GM19099 (cell line): ENCODE results near the gene ABCA6.

Experiments used
- POLR2A ChIP-seq: IDR thresholded peaks from 3 replicates; pipeline ENCODE4 v1.6.1; 2011; ENCODE audit warnings: low read depth; ENCODE audit not compliant: insufficient read length; ENCODE audit errors: extremely low read depth

ABCA6 gene

DNA sequence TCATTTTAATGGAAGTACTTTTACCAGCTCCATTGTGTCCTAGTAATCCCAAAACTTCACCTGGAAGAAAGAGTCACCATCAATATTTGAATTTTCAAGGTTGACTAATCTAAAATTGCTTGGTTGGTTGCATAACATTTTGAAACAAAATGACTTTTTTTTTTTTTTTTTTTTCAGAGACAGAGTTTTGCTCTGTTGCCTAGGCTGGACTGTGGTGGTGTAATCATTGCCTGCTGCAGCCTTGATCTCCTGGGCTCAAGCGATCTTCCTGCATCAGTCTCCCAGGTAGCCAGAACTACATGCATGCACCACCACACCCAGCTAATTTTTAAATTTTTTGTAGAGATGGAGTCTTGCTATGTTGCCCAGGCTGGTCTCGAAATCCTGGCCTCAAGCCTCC is 12.6 kb upstream of the ABCA6 start:
- TF ChIP-seq POLR2A = no peak

- TF ChIP-seq POLR2A = no peak
Measured at GRCh38 chr17:69150333-69150732, 8.6 kb upstream of the ABCA6 start.

DNA sequence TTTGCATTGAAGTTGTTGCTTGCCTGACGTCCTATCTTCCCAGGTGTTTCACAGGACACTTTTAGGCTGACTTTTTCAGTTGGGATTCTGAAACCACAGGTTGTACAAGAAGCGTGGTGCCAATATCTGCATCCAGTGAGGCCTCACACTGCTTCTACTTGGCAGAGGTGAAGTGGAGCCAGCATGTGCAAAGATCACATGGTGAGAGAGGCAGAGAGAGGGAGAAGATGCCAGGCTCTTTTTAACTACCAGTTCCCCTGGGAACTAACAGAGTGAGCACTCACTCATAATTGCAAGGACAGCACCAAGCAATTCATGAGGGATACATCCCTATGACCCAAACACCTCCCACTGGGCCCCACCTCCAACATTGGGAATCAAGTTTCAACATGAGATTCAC is 5.8 kb upstream of the ABCA6 start:
- TF ChIP-seq POLR2A = no peak

GRCh38 chr17:69144331-69145255 is 2.9 kb upstream of the ABCA6 start:
- no peak for TF ChIP-seq POLR2A

DNA sequence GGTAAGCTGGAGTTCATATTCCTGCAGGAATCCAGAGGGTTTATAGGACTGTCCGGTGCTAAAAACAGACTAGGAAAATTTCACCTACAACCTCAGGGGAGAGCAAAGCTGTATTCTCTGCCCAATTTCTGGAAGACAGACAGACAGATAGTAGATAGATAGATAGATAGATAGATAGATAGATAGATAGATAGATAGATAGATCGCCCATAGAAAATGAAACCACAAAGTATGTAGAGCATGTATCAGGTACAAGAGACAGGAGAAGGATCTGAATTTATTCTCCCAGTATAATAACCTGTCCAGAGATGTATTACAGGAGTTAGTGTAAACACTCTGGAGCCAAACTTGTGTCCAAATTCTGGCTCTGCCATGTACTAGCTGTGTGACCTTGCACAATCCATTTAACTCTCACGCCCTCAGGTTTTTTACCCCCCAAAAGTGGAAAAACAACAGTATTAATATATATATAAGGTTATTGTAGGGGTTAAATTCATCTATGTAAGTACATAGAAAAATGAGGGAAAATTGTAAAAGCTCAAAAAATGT is 2.1 kb upstream of the ABCA6 start:
- TF ChIP-seq POLR2A = no peak

- no peak for TF ChIP-seq POLR2A
Measured at GRCh38 chr17:69143151-69143550, 1.5 kb upstream of the ABCA6 start.

DNA sequence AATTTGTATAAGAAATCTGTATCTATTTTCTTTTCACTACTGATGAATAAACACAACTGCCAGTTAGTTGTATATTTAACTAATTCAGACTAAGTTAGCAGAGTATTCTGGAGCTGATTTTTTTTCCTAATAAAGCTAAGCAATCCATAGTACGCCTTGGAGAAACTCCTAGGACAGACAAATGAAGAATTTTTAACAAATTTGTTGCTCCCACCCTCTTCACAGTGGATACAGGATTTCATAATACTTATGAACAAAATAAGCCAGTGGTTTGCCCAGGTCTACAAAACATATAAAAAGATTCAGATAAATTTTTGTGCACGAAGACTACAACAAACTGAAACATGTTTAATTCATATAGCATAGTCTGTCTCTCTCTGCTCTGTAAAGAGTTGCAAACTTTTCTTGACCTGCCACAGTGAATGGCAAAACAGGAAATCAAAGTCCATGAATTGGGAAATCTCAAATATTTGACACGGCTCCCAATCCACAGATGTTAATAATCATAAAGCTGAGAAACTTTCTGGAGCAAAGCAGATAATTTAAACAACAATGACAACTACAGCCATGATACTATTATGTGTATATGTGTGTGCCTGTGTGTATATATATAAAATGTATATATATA is 594 bp upstream of the ABCA6 start:
- TF ChIP-seq POLR2A = no peak

- no peak for TF ChIP-seq POLR2A
Measured at GRCh38 chr17:69134112-69134511, 7.6 kb downstream of the ABCA6 start.

DNA sequence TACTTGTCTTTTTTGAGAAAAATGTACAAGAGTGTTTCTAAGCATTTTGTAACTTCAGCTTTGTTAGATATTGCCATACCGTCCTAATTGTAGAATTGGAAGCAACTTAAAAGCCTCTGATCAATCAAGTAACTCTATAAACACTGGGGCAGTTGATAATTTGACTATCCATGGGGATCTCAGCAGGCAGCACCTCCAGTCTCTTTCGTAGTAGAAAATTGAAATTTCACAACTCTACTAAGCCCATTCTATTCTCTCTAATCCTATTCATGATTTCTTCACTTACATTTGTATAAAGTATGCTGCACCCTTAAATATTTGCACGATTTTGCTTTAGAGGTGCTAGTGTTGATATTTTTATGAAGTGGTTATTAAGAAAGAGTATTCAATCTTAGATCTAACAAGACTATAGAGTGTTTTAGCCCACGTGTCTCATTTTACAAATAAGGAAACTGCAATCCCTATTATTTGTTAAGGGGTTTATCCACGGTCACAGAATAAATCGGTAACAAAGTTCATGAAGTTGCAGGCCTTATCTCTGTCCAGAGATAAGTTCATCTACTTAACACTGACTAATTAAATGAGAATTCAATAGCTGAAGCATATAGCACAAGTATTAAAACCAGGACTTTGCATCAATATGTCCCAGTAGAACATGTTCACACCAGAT is 10.9 kb downstream of the ABCA6 start:
- no peak for TF ChIP-seq POLR2A

DNA sequence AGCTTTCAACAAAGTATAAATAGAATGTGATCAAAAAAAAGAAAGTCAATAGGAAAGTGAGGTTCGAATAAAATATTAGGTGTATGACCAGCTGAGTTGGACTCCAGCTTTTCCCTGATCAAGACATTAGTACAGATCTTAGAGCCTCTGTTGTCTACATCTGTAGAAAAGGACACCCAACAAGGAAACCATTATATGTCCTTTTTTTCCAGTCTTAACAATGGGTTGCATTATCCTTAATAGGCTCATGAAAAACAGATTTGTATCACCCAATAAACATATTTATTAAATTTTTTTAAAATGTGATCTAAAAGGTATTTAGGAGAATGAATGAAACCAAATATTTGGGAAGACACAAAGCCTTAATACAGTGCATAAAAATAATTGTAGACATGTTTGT is 18.1 kb downstream of the ABCA6 start:
- TF ChIP-seq POLR2A = no peak

GRCh38 chr17:69122065-69122464 is 19.6 kb downstream of the ABCA6 start:
- no peak for TF ChIP-seq POLR2A

DNA sequence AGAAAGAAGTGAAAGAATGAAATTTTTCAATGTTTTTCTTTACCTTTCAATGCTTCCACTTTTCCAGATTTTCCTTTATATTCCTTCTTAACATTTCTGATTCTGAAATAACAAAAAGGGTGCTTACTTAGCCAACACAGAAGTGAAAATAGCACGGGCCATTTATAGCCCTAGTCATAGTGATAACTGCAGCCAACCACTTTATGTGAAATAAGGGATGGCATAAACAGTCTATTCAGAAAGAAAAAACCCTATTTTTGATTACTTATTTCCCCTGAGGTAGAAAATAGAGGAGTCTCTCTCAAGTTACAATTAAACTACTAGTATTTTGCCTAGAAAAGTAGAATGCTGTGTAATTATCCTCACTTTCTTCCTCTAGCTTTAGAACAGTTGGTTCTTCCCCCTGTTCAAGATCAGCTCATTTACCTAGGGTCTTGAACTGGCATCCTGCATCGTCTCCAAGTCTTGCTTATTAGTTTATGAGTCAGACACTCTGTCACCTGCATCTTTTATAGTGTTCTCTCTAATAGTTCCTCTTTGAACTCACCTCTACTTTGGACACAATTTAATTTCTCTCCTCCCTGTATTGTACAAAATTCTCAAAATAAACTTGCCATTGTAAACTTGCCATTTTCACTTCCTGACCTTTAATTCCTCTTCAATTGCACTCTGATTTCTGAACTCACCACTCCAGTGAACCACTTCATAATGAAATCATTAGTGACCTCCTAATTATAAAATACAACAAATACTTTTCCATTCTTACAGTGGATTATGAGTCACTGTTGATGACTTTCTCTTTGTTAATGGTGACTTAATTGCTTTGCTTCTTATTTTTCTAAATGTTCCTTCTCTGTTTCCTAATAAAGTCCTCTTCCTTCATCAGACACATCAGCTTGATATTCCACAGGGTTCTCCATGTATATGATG is 23.6 kb downstream of the ABCA6 start:
- peak; percentile 36 for TF ChIP-seq POLR2A

DNA sequence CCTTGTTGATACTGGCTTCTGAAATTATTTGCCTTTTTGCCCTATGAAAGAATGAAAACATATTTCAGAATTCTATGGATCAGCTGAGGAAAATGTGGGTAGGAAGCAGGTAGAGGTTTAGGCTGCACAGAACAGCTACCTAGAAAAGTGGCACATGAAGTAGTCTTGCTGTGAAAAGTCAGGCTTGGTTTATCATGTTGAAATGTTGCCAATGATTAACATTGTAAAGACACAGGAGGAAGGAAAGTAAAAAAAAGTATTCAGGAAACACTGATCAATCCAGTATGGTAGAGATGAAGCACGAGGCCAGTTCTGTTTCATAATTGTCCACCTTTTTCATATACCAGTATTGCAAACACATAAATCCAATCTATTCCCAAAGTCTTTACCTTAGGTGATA is 29.9 kb downstream of the ABCA6 start:
- no peak for TF ChIP-seq POLR2A
